ENCODE data around the gene BANK1.

Gene BANK1

DNA sequence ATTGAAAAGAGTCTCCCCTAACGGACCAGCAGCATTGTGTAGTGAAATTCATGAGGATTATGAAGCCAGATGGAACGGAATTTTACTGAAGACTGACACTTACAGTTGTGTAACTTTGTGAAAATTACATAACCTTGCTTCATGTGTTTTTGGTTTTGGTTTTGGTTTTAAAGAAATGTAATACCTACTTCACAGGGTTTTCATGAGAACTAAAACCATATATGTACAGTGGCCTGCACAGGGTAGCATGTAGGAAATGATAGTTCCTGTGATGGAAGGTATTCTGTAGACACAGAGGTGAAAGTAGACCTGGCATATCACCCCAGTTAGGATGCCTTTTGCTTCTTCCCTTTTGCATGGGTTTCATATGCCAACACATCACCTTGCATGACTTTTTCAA is 247.0 kb downstream of the BANK1 start:
- no peak for DNase-seq

DNA sequence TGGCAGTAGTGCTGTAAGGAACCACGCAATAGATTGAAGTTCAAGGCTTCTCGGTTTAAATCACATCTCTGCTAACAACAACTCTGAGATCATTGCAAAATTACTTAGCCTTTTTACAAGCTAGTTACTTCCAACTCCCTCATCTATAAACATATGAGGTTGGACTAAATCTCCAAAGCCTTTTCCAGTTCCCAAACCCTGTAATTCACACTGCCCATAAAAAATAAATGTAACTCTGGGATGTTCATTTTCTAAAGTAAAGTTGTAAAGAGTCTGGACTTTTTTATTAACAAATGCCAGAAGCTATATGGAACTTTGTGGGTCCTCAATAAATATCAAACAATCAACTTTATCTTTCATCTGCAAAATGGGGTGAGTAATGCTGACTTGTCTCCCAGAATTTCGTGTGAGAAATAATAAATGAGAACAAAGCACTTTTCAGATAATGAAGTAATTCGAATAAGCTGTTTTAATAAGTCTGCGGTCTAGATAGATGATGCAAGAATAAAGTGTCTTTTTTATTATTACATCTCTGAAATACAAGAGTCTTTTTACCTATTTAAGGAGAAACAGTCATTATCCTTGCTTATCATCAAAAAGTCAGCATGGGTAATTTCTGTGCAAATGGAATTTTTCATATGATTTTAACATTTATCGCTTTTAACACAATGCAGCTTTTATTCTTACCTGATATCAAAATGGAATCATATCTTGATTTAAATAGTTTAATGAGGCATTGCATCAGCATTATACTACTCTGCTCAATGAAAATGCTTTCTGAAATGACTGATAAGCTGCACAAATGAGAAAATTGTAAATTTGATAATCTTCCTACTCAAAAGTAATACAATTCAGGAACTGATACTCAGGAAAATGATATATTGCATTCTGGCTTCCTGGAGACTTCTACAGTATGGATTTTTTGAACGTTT is 252.6 kb downstream of the BANK1 start:
- DNase-seq = no peak

- DNase-seq = no peak
These were observed 257.1 kb downstream of the BANK1 start for GRCh38 chr4:102047616-102048015.

DNA sequence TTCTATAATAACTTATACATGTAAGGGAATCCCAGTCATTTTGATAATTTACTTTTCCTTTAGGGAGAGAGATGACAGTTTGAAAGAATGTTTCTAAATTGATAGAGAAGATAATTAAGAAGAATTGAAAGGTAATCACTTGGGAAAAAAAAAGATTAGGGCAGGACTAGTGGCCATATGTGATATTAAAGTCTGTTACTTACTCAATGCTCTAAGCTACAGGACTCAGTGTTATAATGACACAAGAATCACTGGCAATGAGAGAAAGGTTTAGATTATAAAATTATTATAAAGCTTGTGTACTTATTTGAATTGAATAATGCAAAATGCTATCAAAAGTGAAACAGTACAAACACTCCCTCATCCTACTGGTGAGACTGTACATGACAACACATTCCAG is 265.3 kb downstream of the BANK1 start:
- DNase-seq = no peak

GRCh38 chr4:102057122-102057521 is 266.6 kb downstream of the BANK1 start:
- DNase-seq = no peak

- no peak for DNase-seq
These were observed 270.6 kb downstream of the BANK1 start for GRCh38 chr4:102061133-102061532.

GRCh38 chr4:102064747-102065442 is 274.4 kb downstream of the BANK1 start:
- no peak for DNase-seq

GRCh38 chr4:102076622-102077021 is 286.1 kb downstream of the BANK1 start:
- no peak for DNase-seq

DNA sequence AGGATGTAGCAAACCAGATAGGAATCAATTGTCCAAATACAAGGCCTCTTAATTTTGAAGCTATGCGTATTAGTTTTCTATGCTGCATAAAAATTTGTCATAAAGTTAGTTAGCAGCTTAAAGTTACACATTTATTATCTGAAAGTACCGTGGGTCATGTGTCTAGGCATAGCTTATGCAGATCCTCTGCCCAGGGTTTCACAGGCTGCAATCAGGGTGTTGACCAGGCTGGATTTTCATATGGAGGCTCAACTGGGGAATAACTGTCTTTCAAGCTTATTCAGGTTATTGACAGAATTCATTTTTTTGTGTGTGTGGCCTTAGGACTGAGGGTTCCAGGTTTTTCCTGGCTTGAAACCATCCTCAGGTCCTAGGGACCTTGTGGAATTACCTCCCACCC is 289.7 kb downstream of the BANK1 start:
- no peak for DNase-seq

DNA sequence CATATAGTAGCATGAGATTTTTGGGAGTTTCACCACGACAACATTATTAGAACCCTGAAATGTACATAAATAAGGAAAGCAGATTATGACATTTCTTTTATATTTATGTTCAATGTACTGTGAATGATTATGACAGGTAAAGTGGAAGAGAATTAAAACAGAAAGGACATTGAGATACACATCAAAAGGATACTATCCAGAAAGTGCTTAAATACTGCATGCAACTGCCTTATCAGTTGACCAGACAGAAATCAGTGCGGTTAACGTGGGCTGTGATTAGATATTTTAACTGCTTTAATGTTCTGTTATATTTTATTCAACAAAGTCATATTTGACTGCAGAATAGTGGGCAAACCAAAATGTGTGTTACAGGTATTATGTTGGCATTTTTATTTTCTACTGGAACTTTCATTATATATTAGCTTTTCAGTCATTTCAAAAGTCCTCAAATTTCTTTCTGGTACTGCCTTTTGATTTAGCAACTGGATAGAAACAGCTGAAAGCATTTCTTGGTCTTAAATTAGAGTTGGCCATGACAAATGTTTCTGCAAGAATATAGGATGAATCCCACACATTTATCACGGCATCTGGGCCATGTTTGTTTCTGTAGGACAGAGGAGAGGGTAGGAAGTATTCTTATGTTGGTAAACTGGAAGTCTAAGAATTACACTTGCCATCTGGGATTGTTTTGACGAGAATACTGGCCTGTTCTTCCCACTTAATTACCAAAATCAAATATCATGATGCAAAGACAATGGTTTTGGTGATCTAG is 299.5 kb downstream of the BANK1 start:
- no peak for DNase-seq

DNA sequence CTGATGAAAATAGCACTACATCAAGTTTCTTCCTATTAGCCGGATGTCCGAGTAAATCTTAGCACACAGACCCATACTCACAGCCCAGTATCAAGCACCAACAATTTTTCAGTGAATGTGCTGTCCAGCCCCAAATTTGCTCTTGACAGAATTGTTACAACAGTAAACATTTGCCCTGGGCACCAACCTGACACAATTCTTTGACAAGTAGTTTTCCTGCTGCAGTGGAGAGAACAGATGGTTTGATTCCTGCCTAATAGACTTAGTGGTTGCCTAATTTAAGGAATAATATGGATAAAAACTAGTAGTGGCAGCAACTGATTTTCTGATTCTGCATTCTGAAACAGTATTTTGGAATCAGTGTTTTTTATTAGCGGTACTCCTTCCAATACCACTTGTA is 301.1 kb downstream of the BANK1 start:
- no peak for DNase-seq

GRCh38 chr4:102094481-102094880 is 304.0 kb downstream of the BANK1 start:
- DNase-seq = no peak

DNA sequence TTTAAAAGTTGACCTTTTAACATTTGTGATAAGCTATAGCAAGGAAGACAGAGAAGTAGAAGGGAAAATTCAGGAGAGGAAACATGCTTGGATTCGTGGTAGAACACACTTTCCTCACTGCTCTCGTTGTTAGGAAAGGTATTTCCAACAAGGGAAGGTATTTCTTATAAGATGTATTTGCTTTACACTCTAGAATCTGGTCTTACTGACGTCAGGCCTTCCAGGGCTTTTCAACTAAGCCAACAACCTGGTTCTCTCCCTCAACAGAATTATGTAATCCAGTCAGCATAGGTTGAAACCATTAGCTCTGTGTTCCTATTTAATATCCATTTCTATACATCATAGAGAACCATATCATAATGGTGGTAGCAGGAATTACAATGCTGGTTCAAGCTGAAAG is 312.8 kb downstream of the BANK1 start:
- no peak for DNase-seq

DNA sequence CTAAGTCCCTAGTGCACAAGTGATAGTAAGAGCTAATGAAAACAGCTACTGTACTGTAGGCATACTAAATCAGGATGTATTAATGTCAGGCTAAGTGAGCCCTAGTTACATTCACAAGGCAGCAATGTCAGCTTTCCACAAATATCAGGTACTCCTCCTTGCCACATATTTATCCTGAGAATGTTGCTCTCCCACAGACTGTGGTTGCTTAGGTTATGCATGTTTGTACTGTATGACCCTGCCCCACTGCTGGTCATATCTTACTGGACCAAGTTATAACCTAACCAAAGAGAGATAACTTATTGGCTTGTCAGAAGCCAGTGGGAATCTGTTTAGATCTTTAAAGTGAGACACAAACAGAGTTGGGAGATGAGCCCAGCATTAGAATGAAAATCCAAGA is 313.7 kb downstream of the BANK1 start:
- DNase-seq = no peak

- DNase-seq = no peak
These were observed 315.5 kb downstream of the BANK1 start for GRCh38 chr4:102105983-102106382.

- DNase-seq = no peak
These were observed 323.6 kb downstream of the BANK1 start for GRCh38 chr4:102114118-102114630.

GRCh38 chr4:102116121-102116520 is 325.6 kb downstream of the BANK1 start:
- DNase-seq = no peak

- no peak for DNase-seq
These were observed 330.3 kb downstream of the BANK1 start for GRCh38 chr4:102120846-102121245.
